Mesenchymal stem cell (in vitro differentiated cells and primary cell): Measurements from ENCODE around the gene CD19.

Experiments used
- DNase-seq: peaks from one replicate; pipeline ENCODE4 v3.0.0-alpha.2; 2013
- H2AFZ ChIP-seq: one replicate; pipeline ENCODE4 v1.6.1; 2013; ENCODE audit warnings: low read depth, mild to moderate bottlenecking, control low read depth, inconsistent platforms, low read length, moderate library complexity
- H2AK5ac ChIP-seq: 2 replicates; pipeline ENCODE4 v1.6.1; 2013; ENCODE audit warnings: low read length, moderate library complexity, mild to moderate bottlenecking, inconsistent platforms; ENCODE audit not compliant: severe bottlenecking
- H2BK120ac ChIP-seq: one replicate; pipeline ENCODE4 v1.6.1; 2013; ENCODE audit warnings: low read depth, mild to moderate bottlenecking, inconsistent platforms, low read length, moderate library complexity
- H2BK12ac ChIP-seq, 2 experiments: one replicate each; pipeline ENCODE4 v1.6.1; 2013; ENCODE audit warnings: inconsistent platforms in 2 of 2, low read length in 2 of 2, mild to moderate bottlenecking in 2 of 2, moderate library complexity in 2 of 2, control low read depth in 1 of 2
- H2BK15ac ChIP-seq: one replicate; pipeline ENCODE4 v1.6.1; 2013; ENCODE audit warnings: mild to moderate bottlenecking, low read depth, inconsistent platforms; ENCODE audit not compliant: poor library complexity, severe bottlenecking
- H2BK5ac ChIP-seq: 2 replicates; pipeline ENCODE4 v1.6.1; 2013; ENCODE audit warnings: low read depth, mild to moderate bottlenecking, low read length, control low read depth, inconsistent platforms; ENCODE audit not compliant: poor library complexity, severe bottlenecking
- H3K14ac ChIP-seq, 2 experiments: one replicate each; pipeline ENCODE4 v1.6.1; 2013; ENCODE audit warnings: inconsistent platforms in 2 of 2, low read length in 2 of 2, control low read depth in 1 of 2, mild to moderate bottlenecking in 1 of 2, moderate library complexity in 1 of 2
- H3K18ac ChIP-seq, 2 experiments: one replicate each; pipeline ENCODE4 v1.6.1; 2013; ENCODE audit warnings: inconsistent platforms in 2 of 2, low read length in 2 of 2, control low read depth in 1 of 2, low read depth in 1 of 2, mild to moderate bottlenecking in 1 of 2
- H3K23ac ChIP-seq, 2 experiments: one replicate each; pipeline ENCODE4 v1.6.1; 2013; ENCODE audit warnings: inconsistent platforms in 2 of 2, low read length in 2 of 2, mild to moderate bottlenecking in 2 of 2, moderate library complexity in 2 of 2, control low read depth in 1 of 2
- H3K27ac ChIP-seq: 2 replicates; pipeline ENCODE4 v1.5.1; 2013; ENCODE audit warnings: mild to moderate bottlenecking, moderate library complexity, low read length, control low read depth, inconsistent platforms; ENCODE audit not compliant: poor library complexity, severe bottlenecking
- H3K27me3 ChIP-seq, 2 experiments: 2 replicates each; pipeline versions ENCODE4 v1.6.1 to v1.7.0; 2013; ENCODE audit warnings: low read length in 2 of 2, mild to moderate bottlenecking in 2 of 2, moderate library complexity in 2 of 2, control low read depth in 1 of 2, inconsistent platforms in 1 of 2; ENCODE audit not compliant: control insufficient read depth in 1 of 2, insufficient read depth in 1 of 2
- H3K36me3 ChIP-seq, 2 experiments: 2 replicates each; pipeline versions ENCODE4 v1.6.1 to v1.7.0; 2013; ENCODE audit warnings: low read length in 2 of 2, control low read depth in 1 of 2, inconsistent platforms in 1 of 2, low read depth in 1 of 2, mild to moderate bottlenecking in 1 of 2; ENCODE audit not compliant: insufficient read depth in 2 of 2, control insufficient read depth in 1 of 2
- H3K4ac ChIP-seq, 2 experiments: one replicate each; pipeline ENCODE4 v1.6.1; 2013; ENCODE audit warnings: inconsistent platforms in 2 of 2, low read length in 2 of 2, mild to moderate bottlenecking in 2 of 2, moderate library complexity in 2 of 2, control low read depth in 1 of 2, low read depth in 1 of 2
- H3K4me1 ChIP-seq: 2 replicates; pipeline ENCODE4 v1.6.1; 2013; ENCODE audit warnings: low read depth, low read length, control low read depth; ENCODE audit not compliant: control insufficient read depth, insufficient read depth
- H3K4me2 ChIP-seq: 2 replicates; pipeline ENCODE4 v1.6.1; 2013; ENCODE audit warnings: low read length, mild to moderate bottlenecking, inconsistent platforms; ENCODE audit not compliant: poor library complexity, severe bottlenecking
- H3K4me3 ChIP-seq, 2 experiments: 2 replicates each; pipeline versions ENCODE4 v1.5.1 to v1.7.0; 2013; ENCODE audit warnings: low read length in 2 of 2, mild to moderate bottlenecking in 2 of 2, control low read depth in 1 of 2, low read depth in 1 of 2; ENCODE audit not compliant: insufficient read depth in 1 of 2
- H3K79me1 ChIP-seq: replicated peaks from 2 replicates; pipeline ENCODE4 v1.6.1; 2013; ENCODE audit warnings: mild to moderate bottlenecking, control low read depth, low read length, inconsistent platforms; ENCODE audit not compliant: poor library complexity, severe bottlenecking
- H3K9ac ChIP-seq: 2 replicates; pipeline ENCODE4 v1.7.0; 2013; ENCODE audit warnings: mild to moderate bottlenecking, low read length, moderate library complexity
- H3K9me3 ChIP-seq: 2 replicates; pipeline ENCODE4 v1.7.0; 2013; ENCODE audit warnings: mild to moderate bottlenecking, low read length; ENCODE audit not compliant: control insufficient read depth
- H4K8ac ChIP-seq: one replicate; pipeline ENCODE4 v1.6.1; 2013; ENCODE audit warnings: inconsistent platforms, mild to moderate bottlenecking, low read length, moderate library complexity
- H4K91ac ChIP-seq: one replicate; pipeline ENCODE4 v1.6.1; 2013; ENCODE audit warnings: mild to moderate bottlenecking, low read length, inconsistent platforms
- WGBS: methylation state at CpG from one replicate; pipeline ENCODE4 v1.1.7; 2013; ENCODE audit warnings: mixed read lengths; 5-methylcytosine and 5-hydroxymethylcytosine counted together

Gene CD19

GRCh38 chr16:28985211-28986041 is 53.7 kb downstream of the CD19 start:
- Histone ChIP-seq H3K27me3 (no peaks in the 10 kb centered on the region), H2BK120ac (no peak overlapping the region), H2AK5ac (no peak overlapping the region), H3K79me1 (peaks cover 21% of the 10 kb centered on the region), H3K9me3 (peaks cover 14% of the 10 kb centered on the region), H2AFZ (no peak overlapping the region), H3K23ac (peak overlapping the region in 1 of 2 experiments; percentile 42), H3K36me3 (peaks cover 80 to 97% of the 10 kb centered on the region in 2 experiments), H3K9ac (no peak overlapping the region), H2BK5ac (no peak overlapping the region), H3K18ac (no peak overlapping the region), H4K8ac (no peak overlapping the region), H2BK12ac (no peak overlapping the region), H3K4me2 (no peak overlapping the region), H2BK15ac (no peak overlapping the region), H3K4ac (no peak overlapping the region), H3K14ac (no peak overlapping the region), H3K27ac (no peak overlapping the region), H4K91ac (no peak overlapping the region), H3K4me3 (no peak overlapping the region), H3K4me1 (no peaks in the 10 kb centered on the region)
- DNase-seq, result no peak
- WGBS, result over 99% methylated on average over 19 of the region's 19 CpGs

GRCh38 chr16:28986046-28986445 is 54.3 kb downstream of the CD19 start:
- Histone ChIP-seq H3K27ac (no peak overlapping the region), H2BK15ac (no peak overlapping the region)
- whole genome bisulfite sequencing, result 97% methylated on average over 9 of the region's 9 CpGs

GRCh38 chr16:28986492-28986891 is 54.7 kb downstream of the CD19 start:
- no peak overlapping the region for H3K4me2 ChIP-seq
- H3K18ac ChIP-seq, result no peak overlapping the region
- no peak overlapping the region for H3K23ac ChIP-seq
- H3K4me3 ChIP-seq, result no peak overlapping the region
- H3K36me3 ChIP-seq, result peaks cover 71 to 90% of the 10 kb centered on the region in 2 experiments
- no peak overlapping the region for H3K27ac ChIP-seq
- no peak overlapping the region for H2BK120ac ChIP-seq
- no peak overlapping the region for H3K9ac ChIP-seq
- H3K79me1 ChIP-seq, result peaks cover 20% of the 10 kb centered on the region
- no peaks in the 10 kb centered on the region for H3K27me3 ChIP-seq
- H2AFZ ChIP-seq, result no peak overlapping the region
- WGBS, result 98% methylated on average over 10 of the region's 13 CpGs
- no peak overlapping the region for H3K4ac ChIP-seq
- no peak overlapping the region for H2BK12ac ChIP-seq
- H3K4me1 ChIP-seq, result no peaks in the 10 kb centered on the region
- H2BK15ac ChIP-seq, result no peak overlapping the region
- H2AK5ac ChIP-seq, result no peak overlapping the region
- no peak overlapping the region for H4K8ac ChIP-seq
- DNase-seq, result no peak
- no peak overlapping the region for H3K14ac ChIP-seq
- H3K9me3 ChIP-seq, result peaks cover 13% of the 10 kb centered on the region
- H2BK5ac ChIP-seq, result no peak overlapping the region
- H4K91ac ChIP-seq, result no peak overlapping the region

More at GRCh38 chr16:28986046-28986445, 54.3 kb downstream of the CD19 start:
- H3K4ac ChIP-seq, result no peak overlapping the region
- peaks cover 21% of the 10 kb centered on the region for H3K79me1 ChIP-seq
- H3K18ac ChIP-seq, result no peak overlapping the region
- no peak for DNase-seq
- H2AFZ ChIP-seq, result no peak overlapping the region
- H2BK120ac ChIP-seq, result no peak overlapping the region
- no peak overlapping the region for H4K8ac ChIP-seq
- H3K23ac ChIP-seq, result no peak overlapping the region
- H4K91ac ChIP-seq, result no peak overlapping the region
- H2BK12ac ChIP-seq, result no peak overlapping the region
- H3K4me3 ChIP-seq, result no peak overlapping the region
- no peak overlapping the region for H3K14ac ChIP-seq
- H2BK5ac ChIP-seq, result no peak overlapping the region
- peaks cover 76 to 94% of the 10 kb centered on the region in 2 experiments for H3K36me3 ChIP-seq
- no peak overlapping the region for H3K9ac ChIP-seq
- no peak overlapping the region for H3K4me2 ChIP-seq
- no peak overlapping the region for H2AK5ac ChIP-seq
- no peaks in the 10 kb centered on the region for H3K4me1 ChIP-seq
- H3K9me3 ChIP-seq, result peaks cover 14% of the 10 kb centered on the region
- no peaks in the 10 kb centered on the region for H3K27me3 ChIP-seq

GRCh38 chr16:28987170-28987853 is 55.5 kb downstream of the CD19 start:
- H3K79me1 ChIP-seq, result peaks cover 12% of the 10 kb centered on the region
- H3K14ac ChIP-seq, result no peak overlapping the region

More at GRCh38 chr16:28987170-28987853, 55.5 kb downstream of the CD19 start:
- H3K27ac ChIP-seq, result no peak overlapping the region
- no peak overlapping the region for H2BK15ac ChIP-seq
- H3K4me3 ChIP-seq, result no peak overlapping the region
- H3K36me3 ChIP-seq, result peaks cover 63 to 85% of the 10 kb centered on the region in 2 experiments
- H2AK5ac ChIP-seq, result no peak overlapping the region
- H3K4me2 ChIP-seq, result no peak overlapping the region
- 93% methylated on average over 4 of the region's 4 CpGs for WGBS
- H3K27me3 ChIP-seq, result no peaks in the 10 kb centered on the region
- no peak overlapping the region for H2BK120ac ChIP-seq
- H4K8ac ChIP-seq, result no peak overlapping the region
- no peak overlapping the region for H3K23ac ChIP-seq
- no peak overlapping the region for H3K18ac ChIP-seq
- H3K9ac ChIP-seq, result no peak overlapping the region
- H3K9me3 ChIP-seq, result peaks cover 11% of the 10 kb centered on the region
- H4K91ac ChIP-seq, result no peak overlapping the region
- H2BK12ac ChIP-seq, result no peak overlapping the region
- no peaks in the 10 kb centered on the region for H3K4me1 ChIP-seq
- H2BK5ac ChIP-seq, result no peak overlapping the region
- no peak overlapping the region for H3K4ac ChIP-seq
- H2AFZ ChIP-seq, result no peak overlapping the region
- DNase-seq, result no peak
